GM12874 (cell line): ENCODE measurements around the gene MAN1B1.

Experiments
- CTCF ChIP-seq: IDR thresholded peaks from 2 replicates; pipeline ENCODE4 v1.5.1; 2011; ENCODE audit warnings: low read depth, mild to moderate bottlenecking, control low read depth, low read length, moderate library complexity; ENCODE audit not compliant: insufficient read depth

MAN1B1 gene

GRCh38 chr9:137109250-137110146, 22.7 kb downstream of the MAN1B1 start:
- TF ChIP-seq CTCF = no peak

DNA sequence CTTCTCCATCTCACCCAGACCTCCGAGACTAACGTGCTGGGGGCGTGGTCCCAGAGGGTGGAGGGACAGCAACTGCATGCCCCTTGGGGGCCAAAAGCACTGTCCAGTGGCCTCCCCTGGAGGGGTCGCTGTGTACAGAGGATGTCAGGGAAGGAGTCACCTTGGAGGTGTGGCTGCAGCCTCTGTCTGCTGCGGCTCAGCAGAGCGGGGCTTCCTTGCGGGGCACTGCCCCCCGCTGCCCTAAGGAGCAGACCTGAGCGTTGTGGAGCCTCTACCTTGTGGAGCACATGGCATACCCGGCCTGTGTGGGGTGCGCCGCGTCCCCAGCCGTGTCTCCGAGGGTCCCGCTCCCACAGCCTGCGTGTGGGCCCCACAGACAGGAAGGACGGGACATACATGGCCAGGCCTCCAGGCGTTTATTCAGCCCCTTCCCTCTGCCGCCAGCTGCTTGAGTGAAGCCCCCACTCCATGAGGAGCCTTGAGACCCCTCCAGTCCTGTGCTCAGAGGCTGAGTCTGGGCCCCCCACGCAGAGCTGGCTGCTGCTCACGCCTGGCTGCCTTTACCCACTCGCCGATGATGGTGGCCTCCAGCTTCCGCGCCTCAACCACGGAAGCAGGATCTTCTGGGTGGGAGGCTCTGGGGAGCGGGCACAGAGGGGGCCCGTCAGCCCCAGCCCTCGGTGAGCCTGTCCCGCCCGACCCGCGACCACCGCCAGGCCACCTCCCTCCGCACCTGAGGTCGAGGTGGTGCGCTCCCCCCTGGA, 23.5 kb downstream of the MAN1B1 start:
- no peak for TF ChIP-seq CTCF

- no peak for TF ChIP-seq CTCF
These were observed 24.4 kb downstream of the MAN1B1 start for GRCh38 chr9:137110911-137111787.

DNA sequence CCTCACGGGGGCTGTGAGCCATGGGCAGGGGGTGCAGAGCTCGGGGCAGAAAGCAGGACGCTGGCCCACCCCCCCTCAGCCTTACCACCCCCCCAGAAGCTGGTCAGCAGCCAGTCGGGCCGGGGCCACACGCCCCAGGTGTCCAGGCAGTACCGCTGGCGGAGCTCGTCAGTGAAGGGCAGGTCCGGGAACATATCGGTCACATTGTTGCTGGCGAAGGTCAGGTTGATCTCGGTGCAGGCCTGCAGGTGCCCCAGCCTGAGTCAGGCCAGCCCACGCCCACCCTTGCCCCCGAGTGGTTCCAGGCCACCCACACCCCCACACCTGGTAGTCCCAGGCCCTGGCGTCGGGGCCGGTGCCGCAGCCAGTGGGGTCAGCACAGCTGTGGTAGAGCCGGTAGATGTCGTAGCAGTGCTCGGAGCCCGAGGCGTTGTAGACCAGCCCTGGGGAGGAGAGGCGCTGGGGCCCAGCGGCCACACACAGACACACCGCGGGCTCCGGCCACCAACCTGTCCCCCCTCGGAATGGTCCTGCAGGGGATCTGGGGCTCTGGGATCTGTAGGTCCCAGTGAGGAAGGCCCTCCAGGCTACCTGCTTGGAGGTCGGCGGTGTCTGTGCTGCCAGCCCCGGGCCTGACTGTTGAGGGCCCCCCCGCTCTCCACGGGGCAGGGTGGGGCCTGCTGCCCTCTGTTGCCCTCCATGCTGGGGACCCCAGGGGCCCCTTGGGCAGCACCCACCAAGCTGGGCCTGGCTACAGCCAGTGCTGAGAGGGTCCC, 25.2 kb downstream of the MAN1B1 start:
- no peak for TF ChIP-seq CTCF

DNA sequence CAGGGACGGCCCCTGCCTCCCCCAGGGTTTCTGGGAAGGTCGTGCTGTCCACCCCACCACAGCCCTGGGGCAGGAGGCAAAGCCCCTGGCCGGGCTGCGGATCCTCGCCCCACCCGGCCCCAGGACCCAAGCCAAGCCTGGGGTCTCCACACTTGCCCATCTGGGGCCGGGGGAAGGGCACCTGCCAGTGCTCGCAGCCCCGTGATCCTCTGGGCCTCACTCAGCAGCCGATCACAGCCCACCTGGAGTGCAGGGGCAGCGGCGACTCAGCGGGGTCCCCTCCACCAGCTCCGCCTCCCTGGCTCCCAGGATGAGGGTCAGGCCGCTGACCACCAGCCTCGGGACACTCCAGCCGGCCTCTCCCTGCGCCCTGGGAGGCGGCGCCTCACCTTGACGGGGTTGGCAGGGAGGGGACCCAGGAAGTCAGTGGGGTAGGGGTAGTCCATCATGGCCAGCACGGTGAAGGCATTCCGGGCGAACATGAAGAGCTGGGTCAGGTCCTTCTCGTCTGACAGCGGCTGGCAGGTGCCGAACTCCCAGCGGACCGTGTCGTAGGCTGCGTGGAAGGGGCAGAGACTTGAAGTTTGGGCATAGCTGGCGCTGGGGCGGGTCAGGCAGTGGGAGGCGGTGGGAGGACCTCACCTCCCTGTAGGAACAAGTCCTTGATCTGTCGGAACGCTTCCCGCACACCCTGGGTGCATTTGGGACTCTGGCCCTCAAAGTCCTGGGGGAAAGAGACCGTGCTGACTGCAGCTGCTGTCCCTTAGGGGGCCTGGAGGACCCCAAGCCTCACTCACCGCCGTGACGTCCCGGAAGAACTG, 26.0 kb downstream of the MAN1B1 start:
- TF ChIP-seq CTCF = no peak

DNA sequence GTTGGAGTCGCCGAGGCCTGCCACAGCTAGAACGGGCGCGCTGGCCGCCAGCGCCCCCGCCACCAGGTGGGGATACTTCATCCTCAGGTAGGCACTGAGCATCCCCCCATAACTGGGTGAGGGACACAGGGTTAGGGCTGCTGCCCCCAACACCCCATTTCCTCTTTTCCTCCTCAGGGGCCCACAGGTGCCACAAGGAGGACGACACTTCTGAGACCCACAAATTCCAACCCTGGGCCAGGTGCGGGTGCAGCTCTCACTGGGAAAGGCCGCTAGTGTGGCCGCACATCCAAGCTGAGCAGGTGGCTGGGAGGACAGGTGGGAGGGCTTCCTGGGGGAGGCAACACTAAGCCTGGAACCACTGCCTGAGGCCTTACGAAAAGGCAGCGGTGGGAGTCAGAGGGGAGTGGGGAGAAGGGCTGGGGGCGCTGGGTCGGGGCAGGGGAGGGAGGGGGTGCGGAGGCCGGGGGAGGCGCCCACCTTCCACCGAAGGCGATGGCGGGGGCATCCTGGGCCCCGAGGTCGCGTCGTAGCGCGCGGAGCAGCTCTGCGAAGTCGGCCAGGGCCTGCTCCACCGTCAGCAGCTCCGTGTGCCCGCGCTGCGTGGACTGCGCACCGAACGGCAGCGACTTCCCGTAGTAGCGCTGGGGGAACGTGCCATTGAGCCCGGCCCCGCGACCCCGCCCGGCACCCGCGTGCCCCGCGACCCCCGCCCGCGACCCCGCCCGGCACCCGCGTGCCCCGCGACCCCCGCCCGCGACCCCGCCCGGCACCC, 26.8 kb downstream of the MAN1B1 start:
- no peak for TF ChIP-seq CTCF
